Cardiac atrium fibroblast (primary cell): ENCODE data around the gene BRWD1. TPM values are rescaled to one million over a fixed set of nuclear protein-coding genes. Genes with fewer than 3 reads are reported as not detected.

ENCODE experiments used
- total RNA-seq: library from RNA; depleted of rRNA; stranded (reverse); fragments of >200 nt; gene quantifications from 2 replicates; pipeline ENCODE4 v1.2.3, GENCODE V29; 2015

The BRWD1 gene
- total RNA-seq, result 20.3 and 23.1 TPM in 2 replicates

DNA sequence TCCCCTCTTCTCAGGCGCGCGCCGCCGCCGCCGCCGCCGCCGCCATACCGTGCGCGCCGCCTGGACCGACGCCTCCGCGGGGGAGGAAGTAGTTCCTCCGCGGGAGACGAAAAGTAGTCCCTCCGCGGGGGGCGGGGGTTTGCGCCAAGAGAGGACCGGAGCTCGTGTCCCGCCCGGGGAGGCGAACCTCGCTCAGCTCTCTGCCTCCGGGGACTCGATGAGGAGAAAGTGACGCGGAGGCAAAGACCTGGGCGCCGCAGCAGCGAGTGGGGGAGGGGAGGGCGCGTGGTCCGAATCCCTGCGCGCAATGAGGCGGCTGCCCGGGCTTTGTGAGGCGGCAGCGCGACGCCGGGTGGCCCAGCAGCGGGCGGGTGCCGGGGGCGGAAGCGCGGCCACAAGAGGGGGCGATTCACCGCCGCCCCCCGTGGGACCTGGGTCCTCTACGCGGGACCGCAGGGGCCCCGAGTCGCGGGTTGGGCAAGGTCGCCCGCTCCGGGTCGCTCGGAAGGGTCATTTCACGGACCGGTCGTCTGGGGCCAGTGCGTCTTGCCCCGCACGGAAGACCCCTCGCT lies at the start of gene BRWD1:
BRWD1 (minus strand) TSS at position 62 of the 572 bp plus-strand sequence. CDS start 141 bp downstream, outside the sequence.

DNA sequence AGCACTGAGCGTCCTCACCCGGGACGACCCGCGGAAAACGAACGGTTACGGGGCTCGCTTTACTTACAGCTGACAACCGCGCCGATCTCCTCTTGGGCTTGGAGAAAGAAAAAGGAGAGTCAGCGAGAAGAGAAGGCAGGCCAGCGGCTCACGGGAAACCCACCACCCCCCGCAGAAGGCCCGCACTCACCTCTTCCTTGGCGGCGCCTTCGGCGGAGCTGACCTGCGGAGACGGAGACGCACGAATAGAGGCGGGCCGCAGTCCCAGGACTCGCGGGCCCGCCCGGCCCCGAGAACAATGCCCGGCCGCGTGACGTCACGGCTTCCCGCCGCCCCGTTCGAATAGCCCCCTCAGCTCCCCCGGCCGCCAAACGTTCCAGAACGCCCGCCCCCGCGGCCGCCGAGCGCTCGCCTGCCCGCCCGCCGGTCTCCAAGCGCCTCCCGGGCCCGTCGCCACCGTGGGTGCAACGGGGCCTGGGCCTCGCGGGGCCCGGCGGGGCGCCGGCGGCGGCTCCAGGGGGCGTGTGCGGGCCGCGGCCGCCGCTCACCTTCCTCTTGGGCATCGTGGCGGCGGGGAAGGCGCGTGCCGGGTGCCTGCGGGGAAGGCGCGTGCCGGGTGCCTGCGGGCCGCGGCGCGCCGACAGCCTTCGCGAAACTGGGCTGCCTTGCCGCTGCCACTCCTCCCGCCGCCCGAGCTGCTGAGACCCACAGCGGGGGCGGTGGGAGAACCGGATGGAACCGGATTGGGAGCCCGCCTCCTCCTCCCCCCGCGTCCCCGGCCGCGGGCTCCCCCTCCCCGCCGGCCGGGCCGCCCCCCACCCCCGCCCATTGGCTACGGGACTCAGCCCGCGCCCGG lies 35.2 kb upstream of the BRWD1 start, which contains the start of gene HMGN1:
HMGN1 (minus strand) TSS at position 734 of the 856 bp plus-strand sequence; CDS start at position 563, 171 bp downstream.

DNA sequence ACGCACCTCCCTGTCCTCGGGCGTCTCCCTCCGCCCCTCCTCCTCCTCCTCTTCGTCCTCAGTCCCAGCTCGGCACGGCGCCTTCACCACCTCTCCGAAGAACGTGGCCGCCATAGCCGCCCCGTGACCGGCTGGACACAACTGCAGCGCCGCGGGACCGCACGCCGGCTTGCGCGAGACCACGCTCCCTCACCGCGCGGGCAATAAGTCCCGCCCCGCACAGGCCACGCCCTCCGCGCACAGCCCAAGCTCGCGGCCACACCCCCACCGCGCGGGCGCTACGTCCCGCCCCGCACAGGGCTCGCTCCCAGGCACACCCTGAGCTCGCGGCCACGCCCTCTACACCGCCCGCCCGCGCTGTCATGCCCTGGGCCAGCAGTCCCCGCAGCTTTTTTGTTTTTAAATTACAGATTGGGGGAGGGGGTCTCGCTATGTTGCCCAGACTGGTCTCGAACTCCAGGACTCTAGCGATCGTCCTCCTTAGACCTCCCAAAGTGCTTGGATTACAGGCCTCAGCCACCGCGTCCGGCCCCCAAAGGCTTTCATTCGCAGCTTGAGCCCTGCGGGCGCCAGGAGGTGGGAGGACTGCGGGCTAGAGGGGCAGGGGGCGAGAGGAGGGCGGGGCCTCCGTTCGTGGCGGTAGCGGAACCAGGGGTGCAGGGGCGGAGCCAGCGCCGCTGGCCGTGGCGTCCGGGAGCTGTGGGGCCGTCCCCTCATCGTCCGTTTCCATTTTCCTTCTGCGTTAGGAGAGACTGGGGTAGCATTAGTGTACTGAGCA lies 130.0 kb downstream of the BRWD1 start, which contains the start of gene PSMG1:
PSMG1 (minus strand) TSS at position 180 of the 778 bp plus-strand sequence; CDS start at position 114, 66 bp downstream.

Other genes starting within 250 kb of the BRWD1 start
- gene PSMG1, start 130.2 kb downstream of the BRWD1 start, total RNA-seq, result 51.4 and 63.9 TPM in 2 replicates
- 112 and 120 TPM in 2 replicates for gene HMGN1, start 35.5 kb upstream of the BRWD1 start, total RNA-seq
- not detected in 2 replicates for gene LCA5L, start 132.1 kb upstream of the BRWD1 start, total RNA-seq
- 3.6 and 5.3 TPM in 2 replicates for gene SH3BGR, start 138.3 kb upstream of the BRWD1 start, total RNA-seq